Kidney epithelial cell (primary cell): Measurements from ENCODE around the gene CYSTM1. TPM values are rescaled to one million over a fixed set of nuclear protein-coding genes. Genes with fewer than 3 reads are reported as not detected.

ENCODE experiments used
- DNase-seq: peaks from one replicate; pipeline ENCODE4 v3.0.0-alpha.2; 2010; ENCODE audit warnings: low read depth
- H3K27me3 ChIP-seq: 2 replicates; pipeline ENCODE4 v1.6.0; 2011; ENCODE audit warnings: low read length; ENCODE audit not compliant: control insufficient read depth, insufficient read depth
- H3K36me3 ChIP-seq: 2 replicates; pipeline ENCODE4 v1.5.1; 2011; ENCODE audit warnings: low read length; ENCODE audit not compliant: control insufficient read depth, insufficient read depth
- H3K4me3 ChIP-seq: 2 replicates; pipeline ENCODE4 v1.5.1; 2011; ENCODE audit warnings: low read depth, mild to moderate bottlenecking, control low read depth, low read length
- CTCF ChIP-seq: IDR thresholded peaks from 2 replicates; pipeline ENCODE4 v1.5.1; 2011; ENCODE audit warnings: mild to moderate bottlenecking, moderate library complexity, low read length, control low read depth, inconsistent platforms; ENCODE audit not compliant: insufficient read depth, poor library complexity, severe bottlenecking
- total RNA-seq: library from RNA; depleted of rRNA; stranded (reverse); fragments of >200 nt; gene quantifications from 2 replicates; pipeline ENCODE4 v1.2.3, GENCODE V29; 2015

CYSTM1 gene
- total RNA-seq, 1 donor from 2014 or later = 176 TPM

GRCh38 chr5:140255460-140256157, 80.6 kb downstream of the CYSTM1 start:
- TF ChIP-seq CTCF = no peak
- Histone ChIP-seq H3K4me3 (no peak overlapping the region), H3K36me3 (peaks cover 2% of the 10 kb centered on the region), H3K27me3 (no peaks in the 10 kb centered on the region)
- DNase-seq = no peak

- no peak for DNase-seq
- no peaks in the 10 kb centered on the region for H3K27me3 ChIP-seq
- H3K36me3 ChIP-seq = peaks cover 1% of the 10 kb centered on the region
- no peak for TF ChIP-seq CTCF
- H3K4me3 ChIP-seq = no peak overlapping the region
Measured at GRCh38 chr5:140256726-140257125, 81.7 kb downstream of the CYSTM1 start.

GRCh38 chr5:140258016-140258415, 83.0 kb downstream of the CYSTM1 start:
- no peak for TF ChIP-seq CTCF
- Histone ChIP-seq H3K4me3 (no peak overlapping the region), H3K36me3 (no peaks in the 10 kb centered on the region), H3K27me3 (no peaks in the 10 kb centered on the region)
- DNase-seq = no peak

GRCh38 chr5:140258873-140259272, 83.9 kb downstream of the CYSTM1 start:
- no peak for TF ChIP-seq CTCF
- DNase-seq = no peak
- H3K27me3 ChIP-seq = no peaks in the 10 kb centered on the region
- no peak overlapping the region for H3K4me3 ChIP-seq
- H3K36me3 ChIP-seq = no peaks in the 10 kb centered on the region

- DNase-seq = no peak
- no peak for TF ChIP-seq CTCF
- H3K27me3 ChIP-seq = no peaks in the 10 kb centered on the region
- H3K36me3 ChIP-seq = no peaks in the 10 kb centered on the region
- H3K4me3 ChIP-seq = no peak overlapping the region
Measured at GRCh38 chr5:140259500-140259899, 84.5 kb downstream of the CYSTM1 start.

- Histone ChIP-seq H3K36me3 (no peaks in the 10 kb centered on the region), H3K27me3 (no peaks in the 10 kb centered on the region), H3K4me3 (no peak overlapping the region)
- no peak for TF ChIP-seq CTCF
- DNase-seq = no peak
Measured at GRCh38 chr5:140260089-140260656, 85.2 kb downstream of the CYSTM1 start.
